Astrocyte of the cerebellum (primary cell): ENCODE results near the gene PRG2.

ENCODE experiments used
- DNase-seq: peaks from one replicate; pipeline ENCODE4 v3.0.0-alpha.2; 2011; ENCODE audit warnings: low read depth
- H3K4me3 ChIP-seq: 2 replicates; pipeline ENCODE4 v1.5.1; 2011; ENCODE audit warnings: mild to moderate bottlenecking, low read depth, low read length, moderate library complexity
- CTCF ChIP-seq: IDR thresholded peaks from 2 replicates; pipeline ENCODE4 v1.5.1; 2012; ENCODE audit warnings: low read length, low read depth, moderate library complexity, mild to moderate bottlenecking; ENCODE audit errors: missing control alignments
- in situ Hi-C: cut with HindIII; loops from 2 replicates; pipeline ENCODE4 v1.10.0; 2017; ENCODE audit warnings: low sequenced_read_pairs

PRG2 gene

GRCh38 chr11:57378186-57378585 is 12.3 kb downstream of the PRG2 start:
- no peak for DNase-seq

GRCh38 chr11:57377107-57377506 is 13.3 kb downstream of the PRG2 start:
- no peak for TF ChIP-seq CTCF
- DNase-seq: no peak
- no peak overlapping the region for H3K4me3 ChIP-seq
- in situ Hi-C loops: no loop called here

More at GRCh38 chr11:57378186-57378585, 12.3 kb downstream of the PRG2 start:
- in situ Hi-C loops: no loop called here
- H3K4me3 ChIP-seq: no peak overlapping the region
- TF ChIP-seq CTCF: no peak

- no peak for DNase-seq
- H3K4me3 ChIP-seq: no peak overlapping the region
- no peak for TF ChIP-seq CTCF
- in situ Hi-C loops: no loop called here
Observed at GRCh38 chr11:57376095-57377090, 14.1 kb downstream of the PRG2 start.

GRCh38 chr11:57375490-57375889 is 15.0 kb downstream of the PRG2 start:
- in situ Hi-C loops: no loop called here
- H3K4me3 ChIP-seq: no peak overlapping the region
- TF ChIP-seq CTCF: no peak
- no peak for DNase-seq

- no peak overlapping the region for H3K4me3 ChIP-seq
- in situ Hi-C loops: no loop called here
- no peak for TF ChIP-seq CTCF
- DNase-seq: no peak
Observed at GRCh38 chr11:57374966-57375365, 15.5 kb downstream of the PRG2 start.

DNA sequence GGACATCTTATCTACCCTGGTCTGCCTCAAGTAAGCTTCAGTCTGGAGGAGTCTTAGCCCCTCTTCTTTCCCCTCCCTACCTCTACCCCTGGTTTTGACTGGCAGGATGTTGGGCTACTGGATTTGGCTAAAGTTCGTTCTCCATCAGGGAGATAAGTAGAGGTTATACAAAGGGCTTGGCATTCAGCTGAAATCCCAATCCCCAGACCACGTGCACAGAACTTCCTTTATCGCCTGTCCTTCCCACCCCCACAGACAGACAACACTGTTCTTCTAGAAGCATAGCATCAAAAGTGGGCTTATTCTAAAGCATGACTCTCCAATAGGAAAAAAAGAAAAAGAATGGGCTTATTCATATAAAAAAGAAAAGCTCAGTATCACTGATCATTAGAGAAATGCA is 17.3 kb downstream of the PRG2 start:
- in situ Hi-C loops: no loop called here
- no peak overlapping the region for H3K4me3 ChIP-seq
- no peak for TF ChIP-seq CTCF
- no peak for DNase-seq
